Endothelial cell of umbilical vein (primary cell): ENCODE results near the gene CARD11. TPM values are rescaled to one million over a fixed set of nuclear protein-coding genes. Genes with fewer than 3 reads are reported as not detected.

Source experiments
- BruUV-seq: library from RNA; stranded (reverse); fragments of 400-500 nt; replicated peaks from 2 replicates; lab custom pipeline; 2021; lab: Mats Ljungman, UMichigan
- CTCF ChIA-PET: fragments of 300-600, 350-600 bp; sonication (Branson Sonifier 250); formaldehyde crosslinking; loops from one replicate; lab custom pipeline; 2021; ENCODE audit warnings: antibody characterized with exemption, inconsistent platforms; lab: Charles Lee
- POLR2A ChIA-PET: fragments of 300-600, 350-600 bp; sonication (Branson Sonifier 250); formaldehyde crosslinking; loops from one replicate; lab custom pipeline; 2021; ENCODE audit warnings: antibody characterized with exemption, inconsistent platforms; lab: Charles Lee
- DNase-seq: peaks from one replicate; pipeline ENCODE4 v3.0.0-alpha.2; 2011; ENCODE audit warnings: low read depth, low spot score
- FAIRE-seq: peaks from 2 replicates; lab custom pipeline; 2011; peaks lifted over from hg19 to GRCh38; lab: Jason Lieb, UNC
- H2AFZ ChIP-seq: 2 replicates; pipeline ENCODE4 v1.6.0; 2012; ENCODE audit warnings: low read depth, low read length, control low read depth, inconsistent platforms
- H3K27ac ChIP-seq: 2 replicates; pipeline ENCODE4 v1.5.1; 2011; ENCODE audit warnings: low read depth, mild to moderate bottlenecking, control low read depth, low read length, moderate library complexity; ENCODE audit not compliant: insufficient read depth
- H3K27me3 ChIP-seq, 2 experiments: 2 replicates each; pipeline versions ENCODE4 v1.6.0 to v1.6.1; 2011; ENCODE audit warnings: low read length in 2 of 2, mixed read lengths in 1 of 2; ENCODE audit not compliant: control insufficient read depth in 2 of 2, insufficient read depth in 2 of 2
- H3K36me3 ChIP-seq, 2 experiments: 2 replicates in 1 of 2; 3 replicates in 1 of 2; pipeline ENCODE4 v1.5.1; 2011; ENCODE audit warnings: low read length in 2 of 2, mild to moderate bottlenecking in 1 of 2, moderate library complexity in 1 of 2; ENCODE audit not compliant: control insufficient read depth in 2 of 2, insufficient read depth in 2 of 2; ENCODE audit errors: extremely low read depth in 1 of 2
- H3K4me1 ChIP-seq: 3 replicates; pipeline ENCODE4 v1.5.1; 2011; ENCODE audit warnings: mild to moderate bottlenecking, low read length; ENCODE audit not compliant: control insufficient read depth, insufficient read depth; ENCODE audit errors: extremely low read depth
- H3K4me2 ChIP-seq: 2 replicates; pipeline ENCODE4 v1.6.1; 2011; ENCODE audit warnings: low read length, control low read depth, mixed read lengths; ENCODE audit not compliant: insufficient read depth
- H3K4me3 ChIP-seq, 3 experiments: fragments of 200-600 bp in 1 of 3; sonication (generic), shearing (Covaris generic) in 1 of 3; replicated peaks in 1 of 3; 2 replicates each; pipeline ENCODE4 v1.5.1; 2011 to 2016; ENCODE audit warnings: control low read depth in 3 of 3, low read length in 3 of 3, mild to moderate bottlenecking in 2 of 3, inconsistent platforms in 1 of 3, low read depth in 1 of 3, moderate library complexity in 1 of 3; ENCODE audit not compliant: insufficient read depth in 1 of 3
- H3K79me2 ChIP-seq: 2 replicates; pipeline ENCODE4 v1.6.0; 2012; ENCODE audit warnings: low read length, inconsistent platforms; ENCODE audit not compliant: control insufficient read depth, insufficient read depth
- H3K9ac ChIP-seq: replicated peaks from 2 replicates; pipeline ENCODE3; 2011; ENCODE audit warnings: low read length, control low read depth; ENCODE audit not compliant: insufficient read depth; ENCODE audit errors: extremely low read depth
- H3K9me1 ChIP-seq: replicated peaks from 3 replicates; pipeline ENCODE4 v1.6.0; 2011; ENCODE audit warnings: mild to moderate bottlenecking, low read length; ENCODE audit not compliant: control insufficient read depth, insufficient read depth; ENCODE audit errors: extremely low read depth
- H3K9me3 ChIP-seq: replicated peaks from 2 replicates; pipeline ENCODE4 v1.5.1; 2012; ENCODE audit warnings: low read length, inconsistent platforms; ENCODE audit not compliant: control insufficient read depth, insufficient read depth
- H4K20me1 ChIP-seq: replicated peaks from 2 replicates; pipeline ENCODE3; 2011; ENCODE audit warnings: mild to moderate bottlenecking, low read length; ENCODE audit not compliant: control insufficient read depth, insufficient read depth; ENCODE audit errors: extremely low read depth
- EZH2 ChIP-seq: IDR thresholded peaks from 2 replicates; pipeline ENCODE4 v1.6.1; 2012; ENCODE audit warnings: borderline replicate concordance, low read depth, mild to moderate bottlenecking, moderate library complexity, low read length, inconsistent platforms; ENCODE audit not compliant: severe bottlenecking
- FOS ChIP-seq: IDR thresholded peaks from 2 replicates; pipeline ENCODE4 v1.6.1; 2011; ENCODE audit warnings: mild to moderate bottlenecking, low read length, moderate library complexity, borderline replicate concordance; ENCODE audit not compliant: insufficient read depth
- GATA2 ChIP-seq: IDR thresholded peaks from 2 replicates; pipeline ENCODE4 v1.7.0; 2011; ENCODE audit warnings: low read depth, mild to moderate bottlenecking, moderate library complexity, mixed read lengths, low read length; ENCODE audit not compliant: insufficient read length, insufficient read depth
- JUN ChIP-seq: IDR thresholded peaks from 2 replicates; pipeline ENCODE4 v1.6.1; 2011; ENCODE audit warnings: borderline replicate concordance, low read depth; ENCODE audit not compliant: insufficient read length, insufficient read depth
- MYC ChIP-seq: IDR thresholded peaks from one replicate; pipeline ENCODE4 v1.6.1; 2011; ENCODE audit warnings: mild to moderate bottlenecking, low read depth, low read length
- POLR2A ChIP-seq: IDR thresholded peaks from 2 replicates; pipeline ENCODE4 v1.6.1; 2012; ENCODE audit warnings: low read depth, mild to moderate bottlenecking, control low read depth, low read length
- POLR2AphosphoS5 ChIP-seq: IDR thresholded peaks from 2 replicates; pipeline ENCODE4 v1.6.1; 2012; ENCODE audit warnings: low read depth, mild to moderate bottlenecking, control low read depth, low read length, moderate library complexity; ENCODE audit not compliant: insufficient read depth
- dilution Hi-C: fragments of 300-500 bp; cut with MboI; formaldehyde crosslinking; loops from one replicate; pipeline ENCODE4 v1.15.0; 2019; ENCODE audit warnings: low sequenced_read_pairs; ENCODE audit not compliant: extremely low pct_ligation_motif_present
- intact Hi-C: fragments of 100-400 bp; cut with micrococcal nuclease; formaldehyde crosslinking; loops from one replicate; pipeline ENCODE4 v1.10.0; 2022
- polyA plus RNA-seq, 4 experiments: library from polyadenylated mRNA; depleted of rRNA in 3 of 4; stranded (reverse) in 3 of 4; unstranded in 1 of 4; fragments of >200 nt; gene quantifications; 2 replicates each; pipeline versions ENCODE4 v1.2.1 to v1.2.3, GENCODE V29; 2011 to 2012; ENCODE audit warnings: missing spikeins in 1 of 4
- total RNA-seq: library from RNA; stranded (reverse); gene quantifications from 2 replicates; pipeline ENCODE4 v1.2.3, GENCODE V29; 2021
- TF ChIP-seq, protein P1 (sequence below), 2 donors: IDR thresholded peaks; 1 replicate in 1 of 2; 2 replicates in 1 of 2; pipeline ENCODE4 v1.5.1; 2011; ENCODE audit warnings: low read length in 2 of 2, mild to moderate bottlenecking in 2 of 2, moderate library complexity in 2 of 2, control low read depth in 1 of 2, inconsistent platforms in 1 of 2, low read depth in 1 of 2; ENCODE audit not compliant: insufficient read depth in 1 of 2; ENCODE audit errors: extremely low read depth in 1 of 2
- TF ChIP-seq, protein P2 (sequence below): IDR thresholded peaks from 2 replicates; pipeline ENCODE4 v1.6.1; 2011; ENCODE audit not compliant: insufficient read depth, insufficient read length

CARD11 gene
- total and polyA plus RNA-seq, 2 donors (not counting 3 experiments of a cell fraction or from before 2014, with no cell fraction given) = 20.4 to 41.8 TPM

DNA sequence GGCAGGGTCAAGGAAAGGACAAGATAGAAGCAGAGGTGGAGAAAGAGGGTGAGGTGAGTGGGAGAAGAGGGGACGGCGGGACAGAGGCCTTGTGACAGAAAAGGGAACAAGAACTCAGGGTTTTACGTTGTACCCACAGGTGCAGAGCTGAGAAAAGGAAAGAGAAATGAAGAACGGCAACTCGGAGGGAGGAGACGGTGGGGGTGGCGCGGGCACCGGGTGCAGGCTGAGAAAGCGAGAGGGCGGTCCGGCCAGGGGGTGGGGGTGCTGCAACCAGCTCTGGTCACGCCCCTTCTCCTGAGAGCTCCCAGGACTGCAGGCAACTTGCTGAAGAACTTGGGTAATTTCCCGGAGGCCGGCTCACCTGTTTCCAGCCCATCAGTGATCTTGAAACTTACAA lies 65.3 kb downstream of the CARD11 start:
- no peak for FAIRE-seq
- Histone ChIP-seq H3K4me2 (no peak overlapping the region), H4K20me1 (no peaks in the 10 kb centered on the region)

More for the DNA sequence above, 65.3 kb downstream of the CARD11 start:
- Histone ChIP-seq H2AFZ (no peak overlapping the region), H3K9me1 (no peaks in the 10 kb centered on the region), H3K36me3 (no peaks in the 10 kb centered on the region), H3K27ac (no peak overlapping the region), H3K27me3 (no peaks in the 10 kb centered on the region), H3K9ac (no peak overlapping the region), H3K4me3 (no peak overlapping the region), H3K9me3 (no peaks in the 10 kb centered on the region), H3K79me2 (no peaks in the 10 kb centered on the region), H3K4me1 (no peaks in the 10 kb centered on the region)
- POLR2A ChIA-PET = interaction anchor here (0.7 kb wide), 1 partner anchor 206 kb away, joined by 3 read pairs; no protein-coding TSS in a partner anchor
- DNase-seq = no peak
- BruUV-seq = no TSS peak
- no peak for TF ChIP-seq GATA2
- TF ChIP-seq MYC = no peak
- no peak for TF ChIP-seq EZH2
- TF ChIP-seq JUN = no peak
- TF ChIP-seq POLR2A = no peak
- TF ChIP-seq, protein P1, sequence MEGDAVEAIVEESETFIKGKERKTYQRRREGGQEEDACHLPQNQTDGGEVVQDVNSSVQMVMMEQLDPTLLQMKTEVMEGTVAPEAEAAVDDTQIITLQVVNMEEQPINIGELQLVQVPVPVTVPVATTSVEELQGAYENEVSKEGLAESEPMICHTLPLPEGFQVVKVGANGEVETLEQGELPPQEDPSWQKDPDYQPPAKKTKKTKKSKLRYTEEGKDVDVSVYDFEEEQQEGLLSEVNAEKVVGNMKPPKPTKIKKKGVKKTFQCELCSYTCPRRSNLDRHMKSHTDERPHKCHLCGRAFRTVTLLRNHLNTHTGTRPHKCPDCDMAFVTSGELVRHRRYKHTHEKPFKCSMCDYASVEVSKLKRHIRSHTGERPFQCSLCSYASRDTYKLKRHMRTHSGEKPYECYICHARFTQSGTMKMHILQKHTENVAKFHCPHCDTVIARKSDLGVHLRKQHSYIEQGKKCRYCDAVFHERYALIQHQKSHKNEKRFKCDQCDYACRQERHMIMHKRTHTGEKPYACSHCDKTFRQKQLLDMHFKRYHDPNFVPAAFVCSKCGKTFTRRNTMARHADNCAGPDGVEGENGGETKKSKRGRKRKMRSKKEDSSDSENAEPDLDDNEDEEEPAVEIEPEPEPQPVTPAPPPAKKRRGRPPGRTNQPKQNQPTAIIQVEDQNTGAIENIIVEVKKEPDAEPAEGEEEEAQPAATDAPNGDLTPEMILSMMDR (IDR thresholded peaks at IDR 0.05; ENCODE audit: extremely low read depth in 1 of 2, insufficient read depth in 1 of 2, low read depth in 1 of 2, low read length in 2 of 2) = no peak
- TF ChIP-seq FOS = no peak
- TF ChIP-seq, protein P2, sequence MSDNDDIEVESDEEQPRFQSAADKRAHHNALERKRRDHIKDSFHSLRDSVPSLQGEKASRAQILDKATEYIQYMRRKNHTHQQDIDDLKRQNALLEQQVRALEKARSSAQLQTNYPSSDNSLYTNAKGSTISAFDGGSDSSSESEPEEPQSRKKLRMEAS = no peak
- no peak for TF ChIP-seq POLR2AphosphoS5
- intact Hi-C loops = no loop called here
- dilution Hi-C loops = no loop called here
- CTCF ChIA-PET = no interaction called here
